HepG2 (cell line): ENCODE measurements around the gene BSG. TPM values are rescaled to one million over a fixed set of nuclear protein-coding genes. Genes with fewer than 3 reads are reported as not detected.

Experiments
- AGO2 ChIP-seq: fragments of 200-400 bp; formaldehyde crosslinking; optimal IDR thresholded peaks from 2 replicates; pipeline ENCODE3; 2017; ENCODE audit warnings: mild to moderate bottlenecking, low read depth, low read length, moderate library complexity
- CHCHD3 ChIP-seq: sonication (generic); formaldehyde crosslinking; IDR thresholded peaks from 2 replicates; pipeline ENCODE4 v1.8.0; 2022; ENCODE audit warnings: mild to moderate bottlenecking, missing genetic modification reagents, moderate library complexity
- DDIT3 ChIP-seq: sonication (generic); formaldehyde crosslinking; IDR thresholded peaks from 2 replicates; pipeline ENCODE4 v1.4.0; 2020; ENCODE audit warnings: mild to moderate bottlenecking, missing genetic modification reagents
- HCFC1 ChIP-seq: fragments of 150-350 bp; IDR thresholded peaks from 2 replicates; pipeline ENCODE4 v1.6.1; 2014; ENCODE audit warnings: low read depth, low read length
- HNRNPL ChIP-seq: fragments of 200-400 bp; formaldehyde crosslinking; IDR thresholded peaks from 2 replicates; pipeline ENCODE4 v1.6.1; 2017; ENCODE audit warnings: mild to moderate bottlenecking, low read depth, low read length
- KDM5A ChIP-seq: fragments of 200-600 bp; sonication (generic); IDR thresholded peaks from 2 replicates; pipeline ENCODE4 v1.7.0; 2018; ENCODE audit warnings: antibody characterized with exemption, mild to moderate bottlenecking, low read length, borderline replicate concordance
- KLF13 ChIP-seq: sonication (generic); formaldehyde crosslinking; IDR thresholded peaks from 2 replicates; pipeline ENCODE4 v1.4.0; 2020; ENCODE audit warnings: mild to moderate bottlenecking, missing genetic modification reagents
- NFYC ChIP-seq: IDR thresholded peaks from 2 replicates; pipeline ENCODE4 v1.6.1; 2016; ENCODE audit warnings: missing genetic modification reagents, missing compliant biosample characterization
- PPARG ChIP-seq: conservative IDR thresholded peaks from 2 replicates; pipeline ENCODE4 v1.6.1; 2016; ENCODE audit warnings: missing biosample characterization, missing genetic modification reagents
- SMARCE1 ChIP-seq: fragments of 450-650 bp; IDR thresholded peaks from 2 replicates; pipeline ENCODE4 v1.6.1; 2017; ENCODE audit warnings: borderline replicate concordance
- SP2 ChIP-seq: sonication (generic); formaldehyde crosslinking; IDR thresholded peaks from 2 replicates; pipeline ENCODE4 v1.5.1; 2020; ENCODE audit warnings: mild to moderate bottlenecking, missing genetic modification reagents
- THRA ChIP-seq: sonication (generic); formaldehyde crosslinking; IDR thresholded peaks from 2 replicates; pipeline ENCODE4 v1.4.0; 2020; ENCODE audit warnings: missing genetic modification reagents, borderline replicate concordance
- YY1 ChIP-seq: IDR thresholded peaks from 2 replicates; pipeline ENCODE4 v1.6.1; 2011; ENCODE audit warnings: low read length, low read depth, moderate library complexity, mild to moderate bottlenecking; ENCODE audit not compliant: insufficient read depth, insufficient replicate concordance
- ZIK1 ChIP-seq: sonication (generic); formaldehyde crosslinking; IDR thresholded peaks from 2 replicates; pipeline ENCODE4 v1.5.0; 2020; ENCODE audit warnings: mild to moderate bottlenecking, low read depth, missing genetic modification reagents, borderline replicate concordance
- ZNF564 ChIP-seq: sonication (generic); formaldehyde crosslinking; IDR thresholded peaks from 2 replicates; pipeline ENCODE4 v1.8.1; 2023; ENCODE audit warnings: mild to moderate bottlenecking, missing genetic modification reagents
- ZNF569 ChIP-seq: sonication (generic); formaldehyde crosslinking; IDR thresholded peaks from 2 replicates; pipeline ENCODE4 v1.5.0; 2020; ENCODE audit warnings: mild to moderate bottlenecking, missing genetic modification reagents, moderate library complexity, borderline replicate concordance
- ZNF589 ChIP-seq: sonication (generic); formaldehyde crosslinking; conservative IDR thresholded peaks from 2 replicates; pipeline ENCODE4 v1.8.0; 2022; ENCODE audit warnings: mild to moderate bottlenecking, moderate library complexity, missing genetic modification reagents
- ZNF749 ChIP-seq: sonication (generic); formaldehyde crosslinking; IDR thresholded peaks from 2 replicates; pipeline ENCODE4 v1.8.0; 2022; ENCODE audit warnings: mild to moderate bottlenecking, missing genetic modification reagents, moderate library complexity, borderline replicate concordance
- ZSCAN21 ChIP-seq: sonication (generic); formaldehyde crosslinking; IDR thresholded peaks from 2 replicates; pipeline ENCODE4 v1.8.0; 2022; ENCODE audit warnings: mild to moderate bottlenecking, missing genetic modification reagents, moderate library complexity, borderline replicate concordance
- polyA plus RNA-seq, 8 experiments: library from polyadenylated mRNA; depleted of rRNA in 3 of 8; stranded (reverse) in 7 of 8; unstranded in 1 of 8; fragments of >200 nt; fragmentation: Illumina TruSeq in 4 of 8; extraction: Trizol in 4 of 8; gene quantifications; 2 replicates each; pipeline versions ENCODE4 v1.2.1 to v1.2.3, GENCODE V29; 2011 to 2016; ENCODE audit warnings: low read depth in 4 of 8, missing spikeins in 1 of 8, mixed read lengths in 1 of 8; ENCODE audit not compliant: insufficient read depth in 1 of 8
- total RNA-seq, 5 experiments: library from RNA; depleted of rRNA; stranded (reverse); fragments of >200 nt; fragmentation: Illumina TruSeq; extraction: Trizol; gene quantifications; 2 replicates each; pipeline ENCODE4 v1.2.3, GENCODE V29; 2016; ENCODE audit warnings: low read depth in 1 of 5
- TF ChIP-seq, protein P1 (sequence below): sonication (generic); formaldehyde crosslinking; IDR thresholded peaks from 2 replicates; pipeline ENCODE4 v1.5.1; 2020; ENCODE audit warnings: mild to moderate bottlenecking, missing genetic modification reagents, moderate library complexity
- TF ChIP-seq, protein P2 (sequence below): sonication (generic); formaldehyde crosslinking; conservative IDR thresholded peaks from 2 replicates; pipeline ENCODE4 v1.8.0; 2022; ENCODE audit warnings: missing genetic modification reagents

BSG gene
- total and polyA plus RNA-seq, 2 of the 13 experiments (the other 11 are each of a cell fraction or from before 2014, with no cell fraction given) = 309 to 754 TPM

DNA sequence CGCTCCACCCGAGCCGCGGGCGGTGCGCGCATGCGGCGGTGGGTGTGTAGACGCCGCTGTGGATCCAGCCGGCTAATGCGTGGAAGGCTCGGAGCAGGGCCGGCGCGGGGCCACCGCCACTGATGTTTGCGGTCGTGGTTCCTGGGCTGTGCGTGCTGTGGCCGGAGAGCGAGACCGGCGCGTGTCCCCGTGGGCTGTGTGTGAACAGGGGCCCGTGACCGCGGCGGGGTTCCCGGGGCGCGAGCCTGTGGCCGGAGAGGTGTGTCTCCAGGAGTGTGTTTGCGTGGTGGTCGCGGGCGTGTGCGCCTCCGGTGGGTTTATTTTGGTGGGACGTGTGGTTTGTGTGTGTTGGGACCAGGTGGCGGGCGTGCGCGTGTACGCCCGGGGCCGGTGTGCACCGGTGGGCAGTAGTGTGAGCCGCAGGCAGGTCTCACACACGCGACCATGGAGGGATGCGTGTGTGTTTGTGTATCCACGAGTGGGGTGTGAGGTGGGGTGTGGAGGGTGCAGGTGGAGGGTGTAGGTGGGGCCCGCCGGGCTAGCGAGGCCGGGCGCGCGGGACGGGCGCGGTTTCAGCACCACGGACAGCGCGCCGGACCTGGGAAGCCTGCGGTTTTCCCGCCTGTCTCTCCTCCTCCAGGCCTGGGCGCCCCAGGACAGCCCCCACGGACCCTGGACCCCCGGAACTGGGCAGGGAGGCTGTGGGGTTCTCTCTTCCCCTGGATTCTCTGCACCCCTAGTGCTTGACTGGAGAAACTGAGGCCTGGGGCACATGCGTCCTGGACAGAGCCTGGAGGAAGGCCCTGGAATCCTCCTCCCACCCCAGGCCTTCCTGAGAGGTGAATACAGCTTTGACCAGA lies 18.9 kb downstream of the BSG start (continued):
- no peak for TF ChIP-seq KLF13 (CRISPR knock-in tag)
- peak; percentile 76; the same call in 1 of the 2 replicates for TF ChIP-seq ZSCAN21
- no peak for TF ChIP-seq CHCHD3
- no peak for TF ChIP-seq DDIT3 (CRISPR knock-in tag)
- 0 out of 2 replicates have a peak, but pooled peaks have one; percentile 50 for TF ChIP-seq ZNF564 (CRISPR knock-in tag)
- 0 out of 2 replicates have a peak, but pooled peaks have one; percentile 56 for TF ChIP-seq ZNF749
- TF ChIP-seq KDM5A = no peak
- TF ChIP-seq, protein P1, sequence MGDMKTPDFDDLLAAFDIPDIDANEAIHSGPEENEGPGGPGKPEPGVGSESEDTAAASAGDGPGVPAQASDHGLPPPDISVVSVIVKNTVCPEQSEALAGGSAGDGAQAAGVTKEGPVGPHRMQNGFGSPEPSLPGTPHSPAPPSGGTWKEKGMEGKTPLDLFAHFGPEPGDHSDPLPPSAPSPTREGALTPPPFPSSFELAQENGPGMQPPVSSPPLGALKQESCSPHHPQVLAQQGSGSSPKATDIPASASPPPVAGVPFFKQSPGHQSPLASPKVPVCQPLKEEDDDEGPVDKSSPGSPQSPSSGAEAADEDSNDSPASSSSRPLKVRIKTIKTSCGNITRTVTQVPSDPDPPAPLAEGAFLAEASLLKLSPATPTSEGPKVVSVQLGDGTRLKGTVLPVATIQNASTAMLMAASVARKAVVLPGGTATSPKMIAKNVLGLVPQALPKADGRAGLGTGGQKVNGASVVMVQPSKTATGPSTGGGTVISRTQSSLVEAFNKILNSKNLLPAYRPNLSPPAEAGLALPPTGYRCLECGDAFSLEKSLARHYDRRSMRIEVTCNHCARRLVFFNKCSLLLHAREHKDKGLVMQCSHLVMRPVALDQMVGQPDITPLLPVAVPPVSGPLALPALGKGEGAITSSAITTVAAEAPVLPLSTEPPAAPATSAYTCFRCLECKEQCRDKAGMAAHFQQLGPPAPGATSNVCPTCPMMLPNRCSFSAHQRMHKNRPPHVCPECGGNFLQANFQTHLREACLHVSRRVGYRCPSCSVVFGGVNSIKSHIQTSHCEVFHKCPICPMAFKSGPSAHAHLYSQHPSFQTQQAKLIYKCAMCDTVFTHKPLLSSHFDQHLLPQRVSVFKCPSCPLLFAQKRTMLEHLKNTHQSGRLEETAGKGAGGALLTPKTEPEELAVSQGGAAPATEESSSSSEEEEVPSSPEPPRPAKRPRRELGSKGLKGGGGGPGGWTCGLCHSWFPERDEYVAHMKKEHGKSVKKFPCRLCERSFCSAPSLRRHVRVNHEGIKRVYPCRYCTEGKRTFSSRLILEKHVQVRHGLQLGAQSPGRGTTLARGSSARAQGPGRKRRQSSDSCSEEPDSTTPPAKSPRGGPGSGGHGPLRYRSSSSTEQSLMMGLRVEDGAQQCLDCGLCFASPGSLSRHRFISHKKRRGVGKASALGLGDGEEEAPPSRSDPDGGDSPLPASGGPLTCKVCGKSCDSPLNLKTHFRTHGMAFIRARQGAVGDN (CRISPR knock-in tag) = peak; percentile 62
- peak; percentile 58; the same call in 1 of the 2 replicates for TF ChIP-seq ZNF589
- no peak for TF ChIP-seq HNRNPL
- TF ChIP-seq ZIK1 (CRISPR knock-in tag) = no peak
- no peak for TF ChIP-seq SMARCE1
- no peak for TF ChIP-seq YY1
- no peak for TF ChIP-seq SP2 (CRISPR knock-in tag)
- TF ChIP-seq THRA = peak; percentile 53
- TF ChIP-seq PPARG (CRISPR knock-in tag) = no peak
- no peak for TF ChIP-seq ZNF569
- no peak for TF ChIP-seq NFYC (CRISPR knock-in tag)
- TF ChIP-seq, protein P2, sequence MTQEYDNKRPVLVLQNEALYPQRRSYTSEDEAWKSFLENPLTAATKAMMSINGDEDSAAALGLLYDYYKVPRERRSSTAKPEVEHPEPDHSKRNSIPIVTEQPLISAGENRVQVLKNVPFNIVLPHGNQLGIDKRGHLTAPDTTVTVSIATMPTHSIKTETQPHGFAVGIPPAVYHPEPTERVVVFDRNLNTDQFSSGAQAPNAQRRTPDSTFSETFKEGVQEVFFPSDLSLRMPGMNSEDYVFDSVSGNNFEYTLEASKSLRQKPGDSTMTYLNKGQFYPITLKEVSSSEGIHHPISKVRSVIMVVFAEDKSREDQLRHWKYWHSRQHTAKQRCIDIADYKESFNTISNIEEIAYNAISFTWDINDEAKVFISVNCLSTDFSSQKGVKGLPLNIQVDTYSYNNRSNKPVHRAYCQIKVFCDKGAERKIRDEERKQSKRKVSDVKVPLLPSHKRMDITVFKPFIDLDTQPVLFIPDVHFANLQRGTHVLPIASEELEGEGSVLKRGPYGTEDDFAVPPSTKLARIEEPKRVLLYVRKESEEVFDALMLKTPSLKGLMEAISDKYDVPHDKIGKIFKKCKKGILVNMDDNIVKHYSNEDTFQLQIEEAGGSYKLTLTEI = no peak
- TF ChIP-seq AGO2 = no peak
- no peak for TF ChIP-seq HCFC1
